ENCODE data around the gene FGFBP1. TPM values are rescaled to one million over a fixed set of nuclear protein-coding genes. Genes with fewer than 3 reads are reported as not detected.

The FGFBP1 gene
- total and polyA plus RNA-seq, 2 donors (not counting 3 experiments of a cell fraction or from before 2014, with no cell fraction given): not detected

DNA sequence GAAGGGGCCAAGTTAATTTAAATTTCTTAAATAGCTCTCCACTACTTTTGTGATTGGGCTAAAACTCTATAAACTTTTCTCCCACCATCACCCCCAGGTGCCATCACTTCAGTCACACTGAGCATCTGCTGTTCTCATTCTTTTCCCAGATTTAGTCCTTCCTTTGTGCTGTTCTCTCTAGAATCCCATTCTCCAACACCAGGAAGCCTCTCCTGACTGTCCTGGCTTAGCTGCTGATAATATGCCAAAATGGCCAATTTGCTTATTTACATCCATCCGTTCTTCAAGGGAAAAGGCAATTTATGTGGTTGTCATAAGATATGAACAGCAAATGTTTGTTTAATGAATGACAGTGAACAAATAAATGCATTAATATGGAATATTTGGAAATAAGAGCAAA, 44.1 kb downstream of the FGFBP1 start:
- TF ChIP-seq, protein P1, sequence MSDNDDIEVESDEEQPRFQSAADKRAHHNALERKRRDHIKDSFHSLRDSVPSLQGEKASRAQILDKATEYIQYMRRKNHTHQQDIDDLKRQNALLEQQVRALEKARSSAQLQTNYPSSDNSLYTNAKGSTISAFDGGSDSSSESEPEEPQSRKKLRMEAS (IDR thresholded peaks at IDR 0.05; ENCODE audit: insufficient read depth, insufficient read length): no peak
- no peak for TF ChIP-seq GATA2 (IDR thresholded peaks at IDR 0.05; ENCODE audit: insufficient read depth, insufficient read length, low read depth, low read length)
- no peak for TF ChIP-seq JUN (IDR thresholded peaks at IDR 0.05; ENCODE audit: borderline replicate concordance, insufficient read depth, insufficient read length, low read depth)
- no peak for TF ChIP-seq FOS (IDR thresholded peaks at IDR 0.05; ENCODE audit: borderline replicate concordance, insufficient read depth, low read length)
- no peak for TF ChIP-seq MYC (IDR thresholded peaks at IDR 0.05; ENCODE audit: low read depth, low read length)
- TF ChIP-seq, protein P2, sequence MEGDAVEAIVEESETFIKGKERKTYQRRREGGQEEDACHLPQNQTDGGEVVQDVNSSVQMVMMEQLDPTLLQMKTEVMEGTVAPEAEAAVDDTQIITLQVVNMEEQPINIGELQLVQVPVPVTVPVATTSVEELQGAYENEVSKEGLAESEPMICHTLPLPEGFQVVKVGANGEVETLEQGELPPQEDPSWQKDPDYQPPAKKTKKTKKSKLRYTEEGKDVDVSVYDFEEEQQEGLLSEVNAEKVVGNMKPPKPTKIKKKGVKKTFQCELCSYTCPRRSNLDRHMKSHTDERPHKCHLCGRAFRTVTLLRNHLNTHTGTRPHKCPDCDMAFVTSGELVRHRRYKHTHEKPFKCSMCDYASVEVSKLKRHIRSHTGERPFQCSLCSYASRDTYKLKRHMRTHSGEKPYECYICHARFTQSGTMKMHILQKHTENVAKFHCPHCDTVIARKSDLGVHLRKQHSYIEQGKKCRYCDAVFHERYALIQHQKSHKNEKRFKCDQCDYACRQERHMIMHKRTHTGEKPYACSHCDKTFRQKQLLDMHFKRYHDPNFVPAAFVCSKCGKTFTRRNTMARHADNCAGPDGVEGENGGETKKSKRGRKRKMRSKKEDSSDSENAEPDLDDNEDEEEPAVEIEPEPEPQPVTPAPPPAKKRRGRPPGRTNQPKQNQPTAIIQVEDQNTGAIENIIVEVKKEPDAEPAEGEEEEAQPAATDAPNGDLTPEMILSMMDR (IDR thresholded peaks at IDR 0.05; ENCODE audit: extremely low read depth in 1 of 2, insufficient read depth in 1 of 2, low read depth in 1 of 2, low read length in 2 of 2): no peak
- no peak for TF ChIP-seq POLR2AphosphoS5 (IDR thresholded peaks at IDR 0.05; ENCODE audit: insufficient read depth, low read depth, low read length)
- TF ChIP-seq POLR2A (IDR thresholded peaks at IDR 0.05; ENCODE audit: low read depth, low read length): no peak
- TF ChIP-seq EZH2 (IDR thresholded peaks at IDR 0.05; ENCODE audit: borderline replicate concordance, low read depth, low read length, severe bottlenecking): no peak
- H3K9me1 ChIP-seq (replicated peaks; ENCODE audit: control insufficient read depth, extremely low read depth, insufficient read depth, low read length): no peaks in the 10 kb centered on the region
- H3K4me1 ChIP-seq (ENCODE audit: control insufficient read depth, extremely low read depth, insufficient read depth, low read length): no peaks in the 10 kb centered on the region
- H3K27ac ChIP-seq (ENCODE audit: insufficient read depth, low read depth, low read length): no peak overlapping the region
- no peak overlapping the region for H3K4me2 ChIP-seq (ENCODE audit: insufficient read depth, low read length)
- ChIA-PET CTCF (interaction anchor here (1.0 to 4.3 kb wide), 2 partner anchors 11 to 61 kb away, joined by 5 to 25 read pairs; no protein-coding TSS in a partner anchor), POLR2A (no interaction called here)
- no peaks in the 10 kb centered on the region for H4K20me1 ChIP-seq (replicated peaks; ENCODE audit: control insufficient read depth, extremely low read depth, insufficient read depth, low read length)
- no peaks in the 10 kb centered on the region for H3K79me2 ChIP-seq (ENCODE audit: control insufficient read depth, insufficient read depth, low read length)
- no peak overlapping the region for H3K9ac ChIP-seq (replicated peaks; ENCODE audit: extremely low read depth, insufficient read depth, low read length)
- FAIRE-seq (no peak), DNase-seq (ENCODE audit: low read depth, low spot score) (no peak)
- H3K9me3 ChIP-seq (replicated peaks; ENCODE audit: control insufficient read depth, insufficient read depth, low read length): no peaks in the 10 kb centered on the region
- H2AFZ ChIP-seq (ENCODE audit: low read depth, low read length): no peak overlapping the region
- intact Hi-C loops (cut with micrococcal nuclease): no loop called here
- BruUV-seq (replicated peaks): no TSS peak
- H3K36me3 ChIP-seq (ENCODE audit: control insufficient read depth in 2 of 2, extremely low read depth in 1 of 2, insufficient read depth in 2 of 2, low read length in 2 of 2): no peaks in the 10 kb centered on the region
- H3K27me3 ChIP-seq (ENCODE audit: control insufficient read depth in 2 of 2, insufficient read depth in 2 of 2, low read length in 2 of 2): peaks cover 9 to 19% of the 10 kb centered on the region in 2 experiments
- dilution Hi-C loops (cut with MboI; ENCODE audit: extremely low pct_ligation_motif_present, low sequenced_read_pairs): no loop called here
- H3K4me3 ChIP-seq (replicated peaks in 1 of 3; ENCODE audit: insufficient read depth in 1 of 3, low read depth in 1 of 3, low read length in 3 of 3): no peak overlapping the region
